Liver (tissue), 9 donors: ENCODE measurements around the gene B4GALNT3. TPM values are rescaled to one million over a fixed set of nuclear protein-coding genes. Genes with fewer than 3 reads are reported as not detected.

ENCODE experiments used
- DNase-seq: peaks from one replicate; pipeline ENCODE4 v3.0.0-alpha.2; 2017; ENCODE audit warnings: low spot score
- H3K27ac ChIP-seq, 2 donors: one replicate each; pipeline ENCODE4 v1.7.0; 2013; ENCODE audit warnings: inconsistent platforms in 2 of 2, low read length in 2 of 2, control low read depth in 1 of 2, low read depth in 1 of 2, mild to moderate bottlenecking in 1 of 2
- H3K27me3 ChIP-seq, 4 donors: one replicate each; pipeline versions ENCODE4 v1.6.1 to v1.7.0; 2013; ENCODE audit warnings: low read length in 3 of 4, inconsistent platforms in 1 of 4, mild to moderate bottlenecking in 1 of 4, moderate library complexity in 1 of 4; ENCODE audit not compliant: control insufficient read depth in 4 of 4, insufficient read depth in 4 of 4
- H3K36me3 ChIP-seq, 4 donors: one replicate each; pipeline versions ENCODE4 v1.6.1 to v1.7.0; 2013; ENCODE audit warnings: low read length in 3 of 4, mild to moderate bottlenecking in 3 of 4, low read depth in 1 of 4, moderate library complexity in 1 of 4; ENCODE audit not compliant: control insufficient read depth in 4 of 4, insufficient read depth in 3 of 4
- H3K4me1 ChIP-seq, 4 donors: one replicate each; pipeline versions ENCODE4 v1.6.1 to v1.7.0; 2013; ENCODE audit warnings: low read length in 3 of 4, mild to moderate bottlenecking in 3 of 4, moderate library complexity in 1 of 4; ENCODE audit not compliant: control insufficient read depth in 4 of 4, insufficient read depth in 4 of 4
- H3K4me3 ChIP-seq, 3 donors: one replicate each; pipeline versions ENCODE4 v1.6.1 to v1.7.0; 2013; ENCODE audit warnings: low read length in 3 of 3, control low read depth in 1 of 3, low read depth in 1 of 3, mild to moderate bottlenecking in 1 of 3
- H3K9ac ChIP-seq, 2 donors: one replicate each; pipeline ENCODE4 v1.7.0; 2013; ENCODE audit warnings: low read length in 2 of 2, mild to moderate bottlenecking in 2 of 2, moderate library complexity in 2 of 2, control low read depth in 1 of 2, low read depth in 1 of 2
- H3K9me3 ChIP-seq, 4 donors: one replicate each; pipeline versions ENCODE4 v1.6.1 to v1.7.0; 2013; ENCODE audit warnings: low read length in 3 of 4; ENCODE audit not compliant: control insufficient read depth in 4 of 4
- EGR1 ChIP-seq, 2 donors: IDR thresholded peaks; 2 replicates each; pipeline ENCODE4 v1.6.1; 2016 to 2018; ENCODE audit warnings: antibody characterized with exemption in 2 of 2, low read depth in 2 of 2
- FOXA1 ChIP-seq: IDR thresholded peaks from 2 replicates; pipeline ENCODE4 v1.6.1; 2016; ENCODE audit warnings: antibody characterized with exemption
- FOXA2 ChIP-seq: IDR thresholded peaks from 2 replicates; pipeline ENCODE4 v1.6.1; 2016; ENCODE audit warnings: antibody characterized with exemption
- GABPA ChIP-seq, 2 donors: IDR thresholded peaks in 1 of 2; conservative IDR thresholded peaks in 1 of 2; 2 replicates each; pipeline ENCODE4 v1.6.1; 2016; ENCODE audit warnings: antibody characterized with exemption in 2 of 2, mild to moderate bottlenecking in 1 of 2, moderate library complexity in 1 of 2
- HNF4A ChIP-seq, 2 donors: conservative IDR thresholded peaks; 2 replicates each; pipeline ENCODE4 v1.6.1; 2016; ENCODE audit warnings: antibody characterized with exemption in 2 of 2, mild to moderate bottlenecking in 2 of 2
- HNF4G ChIP-seq: IDR thresholded peaks from 2 replicates; pipeline ENCODE4 v1.6.1; 2016; ENCODE audit warnings: antibody characterized with exemption
- JUND ChIP-seq, 2 donors: IDR thresholded peaks; 2 replicates each; pipeline ENCODE4 v1.6.1; 2016; ENCODE audit warnings: antibody characterized with exemption in 2 of 2
- NR2F2 ChIP-seq: IDR thresholded peaks from 2 replicates; pipeline ENCODE4 v1.6.1; 2016; ENCODE audit warnings: antibody characterized with exemption
- RAD21 ChIP-seq, 2 donors: IDR thresholded peaks; 2 replicates each; pipeline ENCODE4 v1.6.1; 2016; ENCODE audit warnings: antibody characterized with exemption in 2 of 2, mild to moderate bottlenecking in 2 of 2
- RXRA ChIP-seq, 2 donors: IDR thresholded peaks; 2 replicates each; pipeline ENCODE4 v1.6.1; 2017 to 2018; ENCODE audit warnings: antibody characterized with exemption in 2 of 2, mild to moderate bottlenecking in 1 of 2
- SP1 ChIP-seq: IDR thresholded peaks from 2 replicates; pipeline ENCODE4 v1.6.1; 2018; ENCODE audit warnings: antibody characterized with exemption, mild to moderate bottlenecking
- TAF1 ChIP-seq: conservative IDR thresholded peaks from 2 replicates; pipeline ENCODE4 v1.6.1; 2016; ENCODE audit warnings: antibody characterized with exemption, mild to moderate bottlenecking
- YY1 ChIP-seq: IDR thresholded peaks from 2 replicates; pipeline ENCODE4 v1.6.1; 2016; ENCODE audit warnings: antibody characterized with exemption, mild to moderate bottlenecking
- WGBS: extraction: QIAGEN DNeasy Blood & Tissue Kit; methylation state at CpG from one replicate; pipeline ENCODE4 v1.1.7; 2013; 5-methylcytosine and 5-hydroxymethylcytosine counted together
- polyA plus RNA-seq, 2 donors: library from polyadenylated mRNA; stranded (reverse) in 1 of 2; unstranded in 1 of 2; fragments of 200-250 nt in 1 of 2; fragments of >200 nt in 1 of 2; fragmentation: Nextera tagmentation in 1 of 2; extraction: Ambion mirVana in 1 of 2; gene quantifications; one replicate each; pipeline versions ENCODE4 v1.2.1 to v1.2.3, GENCODE V29; 2013 to 2015
- total RNA-seq, 2 donors: library from RNA; depleted of rRNA; stranded (reverse); fragments of >200 nt; gene quantifications; one replicate each; pipeline ENCODE4 v1.2.3, GENCODE V29; 2014
- TF ChIP-seq, protein P1 (sequence below): IDR thresholded peaks from 2 replicates; pipeline ENCODE4 v1.6.1; 2016; ENCODE audit warnings: antibody characterized with exemption
- TF ChIP-seq, protein P2 (sequence below): IDR thresholded peaks from 2 replicates; pipeline ENCODE4 v1.6.1; 2016; ENCODE audit warnings: antibody characterized with exemption, mild to moderate bottlenecking
- TF ChIP-seq, protein P3 (sequence below): IDR thresholded peaks from 2 replicates; pipeline ENCODE4 v1.6.1; 2016; ENCODE audit warnings: antibody characterized with exemption
- TF ChIP-seq, protein P4 (sequence below): IDR thresholded peaks from 2 replicates; pipeline ENCODE4 v1.6.1; 2016; ENCODE audit warnings: antibody characterized with exemption
- TF ChIP-seq, protein P5 (sequence below): fragments of 150-350 bp; IDR thresholded peaks from 2 replicates; pipeline ENCODE4 v1.5.1; 2017; ENCODE audit warnings: improper control_type of control experiment, low read depth, low read length; ENCODE audit not compliant: missing input control
- donor health status: healthy.
- donor health status: healthy.
- donor health status: healthy.
- donor health status: healthy.
- donor health status: healthy.

Gene B4GALNT3
- total and polyA plus RNA-seq, 4 donors = 0.09 to 0.25 (median 0.14) TPM; not detected in 1

DNA sequence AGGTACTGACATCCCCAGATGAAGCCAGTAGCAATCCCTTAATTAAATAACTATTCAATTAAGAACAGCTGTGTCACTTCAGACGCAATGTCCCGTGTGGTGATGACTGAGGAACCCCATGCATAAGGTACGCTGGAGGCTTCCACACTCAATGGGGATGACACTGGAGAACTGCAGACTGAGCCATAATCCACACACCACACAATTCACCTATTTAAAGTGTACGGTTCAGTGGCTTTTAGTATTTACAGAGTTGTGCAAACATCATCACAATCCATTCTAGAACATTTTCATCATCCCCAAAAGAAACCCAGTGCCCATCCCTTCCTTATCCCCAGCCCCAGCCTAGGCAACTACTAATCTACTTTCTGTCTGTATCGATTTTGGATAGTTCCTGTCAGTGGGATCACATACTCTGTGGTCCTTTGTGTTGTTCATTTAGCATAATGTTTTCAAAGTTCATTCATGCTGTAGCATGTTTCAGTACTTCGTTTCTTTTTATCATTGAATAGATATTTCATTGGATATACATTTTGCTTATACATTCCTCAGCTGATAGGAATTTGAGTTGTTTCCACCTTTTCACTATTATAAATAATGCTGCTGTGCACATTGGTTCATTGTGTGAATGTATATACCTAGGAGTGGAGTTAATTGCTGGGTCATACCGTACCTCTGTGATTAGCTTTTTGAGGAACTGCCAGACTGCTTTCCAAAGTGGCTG, 142.4 kb downstream of the B4GALNT3 start:
- Histone ChIP-seq H3K27ac (no peak overlapping the region), H3K9ac (no peak overlapping the region), H3K4me3 (no peak overlapping the region), H3K9me3 (no peaks in the 10 kb centered on the region), H3K27me3 (no peaks in the 10 kb centered on the region), H3K4me1 (no peaks in the 10 kb centered on the region), H3K36me3 (no peaks in the 10 kb centered on the region)
- no peak for DNase-seq
- TF ChIP-seq, protein P1, sequence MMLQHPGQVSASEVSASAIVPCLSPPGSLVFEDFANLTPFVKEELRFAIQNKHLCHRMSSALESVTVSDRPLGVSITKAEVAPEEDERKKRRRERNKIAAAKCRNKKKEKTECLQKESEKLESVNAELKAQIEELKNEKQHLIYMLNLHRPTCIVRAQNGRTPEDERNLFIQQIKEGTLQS = no peak
- TF ChIP-seq YY1 = no peak
- peak; percentile 37 for TF ChIP-seq FOXA2
- TF ChIP-seq EGR1 (IDR thresholded peaks at IDR 0.05; ENCODE audit: low read depth in 2 of 2) = no peak
- no peak for TF ChIP-seq TAF1
- no peak for TF ChIP-seq JUND (IDR thresholded peaks at IDR 0.05)
- no peak for TF ChIP-seq HNF4G
- TF ChIP-seq, protein P2, sequence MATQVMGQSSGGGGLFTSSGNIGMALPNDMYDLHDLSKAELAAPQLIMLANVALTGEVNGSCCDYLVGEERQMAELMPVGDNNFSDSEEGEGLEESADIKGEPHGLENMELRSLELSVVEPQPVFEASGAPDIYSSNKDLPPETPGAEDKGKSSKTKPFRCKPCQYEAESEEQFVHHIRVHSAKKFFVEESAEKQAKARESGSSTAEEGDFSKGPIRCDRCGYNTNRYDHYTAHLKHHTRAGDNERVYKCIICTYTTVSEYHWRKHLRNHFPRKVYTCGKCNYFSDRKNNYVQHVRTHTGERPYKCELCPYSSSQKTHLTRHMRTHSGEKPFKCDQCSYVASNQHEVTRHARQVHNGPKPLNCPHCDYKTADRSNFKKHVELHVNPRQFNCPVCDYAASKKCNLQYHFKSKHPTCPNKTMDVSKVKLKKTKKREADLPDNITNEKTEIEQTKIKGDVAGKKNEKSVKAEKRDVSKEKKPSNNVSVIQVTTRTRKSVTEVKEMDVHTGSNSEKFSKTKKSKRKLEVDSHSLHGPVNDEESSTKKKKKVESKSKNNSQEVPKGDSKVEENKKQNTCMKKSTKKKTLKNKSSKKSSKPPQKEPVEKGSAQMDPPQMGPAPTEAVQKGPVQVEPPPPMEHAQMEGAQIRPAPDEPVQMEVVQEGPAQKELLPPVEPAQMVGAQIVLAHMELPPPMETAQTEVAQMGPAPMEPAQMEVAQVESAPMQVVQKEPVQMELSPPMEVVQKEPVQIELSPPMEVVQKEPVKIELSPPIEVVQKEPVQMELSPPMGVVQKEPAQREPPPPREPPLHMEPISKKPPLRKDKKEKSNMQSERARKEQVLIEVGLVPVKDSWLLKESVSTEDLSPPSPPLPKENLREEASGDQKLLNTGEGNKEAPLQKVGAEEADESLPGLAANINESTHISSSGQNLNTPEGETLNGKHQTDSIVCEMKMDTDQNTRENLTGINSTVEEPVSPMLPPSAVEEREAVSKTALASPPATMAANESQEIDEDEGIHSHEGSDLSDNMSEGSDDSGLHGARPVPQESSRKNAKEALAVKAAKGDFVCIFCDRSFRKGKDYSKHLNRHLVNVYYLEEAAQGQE = no peak
- TF ChIP-seq, protein P3, sequence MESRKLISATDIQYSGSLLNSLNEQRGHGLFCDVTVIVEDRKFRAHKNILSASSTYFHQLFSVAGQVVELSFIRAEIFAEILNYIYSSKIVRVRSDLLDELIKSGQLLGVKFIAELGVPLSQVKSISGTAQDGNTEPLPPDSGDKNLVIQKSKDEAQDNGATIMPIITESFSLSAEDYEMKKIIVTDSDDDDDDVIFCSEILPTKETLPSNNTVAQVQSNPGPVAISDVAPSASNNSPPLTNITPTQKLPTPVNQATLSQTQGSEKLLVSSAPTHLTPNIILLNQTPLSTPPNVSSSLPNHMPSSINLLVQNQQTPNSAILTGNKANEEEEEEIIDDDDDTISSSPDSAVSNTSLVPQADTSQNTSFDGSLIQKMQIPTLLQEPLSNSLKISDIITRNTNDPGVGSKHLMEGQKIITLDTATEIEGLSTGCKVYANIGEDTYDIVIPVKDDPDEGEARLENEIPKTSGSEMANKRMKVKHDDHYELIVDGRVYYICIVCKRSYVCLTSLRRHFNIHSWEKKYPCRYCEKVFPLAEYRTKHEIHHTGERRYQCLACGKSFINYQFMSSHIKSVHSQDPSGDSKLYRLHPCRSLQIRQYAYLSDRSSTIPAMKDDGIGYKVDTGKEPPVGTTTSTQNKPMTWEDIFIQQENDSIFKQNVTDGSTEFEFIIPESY = no peak
- TF ChIP-seq FOXA1 = no peak
- no peak for TF ChIP-seq GABPA (IDR thresholded peaks at IDR 0.05 in 1 of 2, conservative IDR thresholded peaks at IDR 0.05 in 1 of 2)
- TF ChIP-seq RAD21 (IDR thresholded peaks at IDR 0.05) = no peak
- TF ChIP-seq NR2F2 = no peak
- peak in 1 of 2 donors; percentile 25 for TF ChIP-seq RXRA (IDR thresholded peaks at IDR 0.05)
- TF ChIP-seq, protein P4, sequence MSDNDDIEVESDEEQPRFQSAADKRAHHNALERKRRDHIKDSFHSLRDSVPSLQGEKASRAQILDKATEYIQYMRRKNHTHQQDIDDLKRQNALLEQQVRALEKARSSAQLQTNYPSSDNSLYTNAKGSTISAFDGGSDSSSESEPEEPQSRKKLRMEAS = no peak
- peak in 1 of 2 donors; percentile 16 for TF ChIP-seq HNF4A (conservative IDR thresholded peaks at IDR 0.05)
- TF ChIP-seq, protein P5, sequence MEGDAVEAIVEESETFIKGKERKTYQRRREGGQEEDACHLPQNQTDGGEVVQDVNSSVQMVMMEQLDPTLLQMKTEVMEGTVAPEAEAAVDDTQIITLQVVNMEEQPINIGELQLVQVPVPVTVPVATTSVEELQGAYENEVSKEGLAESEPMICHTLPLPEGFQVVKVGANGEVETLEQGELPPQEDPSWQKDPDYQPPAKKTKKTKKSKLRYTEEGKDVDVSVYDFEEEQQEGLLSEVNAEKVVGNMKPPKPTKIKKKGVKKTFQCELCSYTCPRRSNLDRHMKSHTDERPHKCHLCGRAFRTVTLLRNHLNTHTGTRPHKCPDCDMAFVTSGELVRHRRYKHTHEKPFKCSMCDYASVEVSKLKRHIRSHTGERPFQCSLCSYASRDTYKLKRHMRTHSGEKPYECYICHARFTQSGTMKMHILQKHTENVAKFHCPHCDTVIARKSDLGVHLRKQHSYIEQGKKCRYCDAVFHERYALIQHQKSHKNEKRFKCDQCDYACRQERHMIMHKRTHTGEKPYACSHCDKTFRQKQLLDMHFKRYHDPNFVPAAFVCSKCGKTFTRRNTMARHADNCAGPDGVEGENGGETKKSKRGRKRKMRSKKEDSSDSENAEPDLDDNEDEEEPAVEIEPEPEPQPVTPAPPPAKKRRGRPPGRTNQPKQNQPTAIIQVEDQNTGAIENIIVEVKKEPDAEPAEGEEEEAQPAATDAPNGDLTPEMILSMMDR = no peak
- TF ChIP-seq SP1 = peak; percentile 36
- WGBS = 83% methylated on average over 7 of the region's 7 CpGs
